ENCODE results near the gene ALDOA. TPM values are rescaled to one million over a fixed set of nuclear protein-coding genes. Genes with fewer than 3 reads are reported as not detected.
"Not testable (repeated sequence)": the region's sequence is repeated elsewhere in the genome, so short reads cannot be mapped to it uniquely, and the experiment has no call there.

ALDOA gene
- total RNA-seq, 4 donors from 2014 or later, result 175 to 905 (median 489) TPM

DNA sequence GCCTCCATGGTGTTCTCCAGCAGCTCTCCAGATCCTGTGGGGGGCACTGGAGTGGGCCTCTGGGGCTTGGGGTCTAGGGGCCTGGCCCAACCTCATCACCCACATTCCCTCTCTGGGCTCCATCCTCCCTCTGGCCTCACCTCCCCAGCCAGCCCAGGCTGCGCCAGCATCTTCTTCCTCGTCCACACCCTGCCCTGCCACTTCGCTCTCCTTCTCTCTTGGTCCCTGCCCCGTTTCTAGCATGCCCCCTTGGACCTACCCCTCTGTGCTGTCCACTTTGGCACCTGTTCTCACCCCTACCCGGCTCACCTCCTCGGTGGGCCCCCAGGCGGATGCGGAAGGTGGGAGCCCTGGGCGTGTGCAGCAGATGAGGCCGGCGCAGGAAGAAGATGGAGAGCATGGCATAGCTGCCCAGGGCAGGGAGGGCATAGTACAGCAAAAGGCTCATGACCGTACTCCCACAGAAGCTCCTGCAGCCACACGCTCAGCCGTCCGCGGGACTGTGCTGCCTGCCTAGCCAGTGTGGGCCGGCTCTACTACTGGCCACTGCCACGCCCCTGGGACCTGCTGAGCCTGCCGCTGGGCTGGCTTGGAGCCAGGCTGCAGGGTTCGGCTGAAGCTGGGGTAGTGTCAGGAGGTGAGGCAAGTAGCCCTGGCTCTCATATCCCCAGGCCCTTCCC is 47.6 kb downstream of the ALDOA start, which contains the start of gene GDPD3:
Gene GDPD3, minus strand, starts transcription at position 507 of the 680 bp plus-strand sequence. Its CDS starts 59 bp downstream, at position 448.
- Histone ChIP-seq H3K9me3 (no peaks in the 10 kb centered on the region), H3K4me3 (no peak within 1 kb of the TSS), H3K27ac (peak within 1 kb of the TSS in 1 of 2 donors; percentile 45), H3K27me3 (no peaks in the 10 kb centered on the region), H3K4me1 (no peaks in the 10 kb centered on the region), H3K36me3 (no peaks in the 10 kb centered on the region)
- DNase-seq, result no peak
- intact Hi-C loops (cut with DNase I; ENCODE audit: low total_unique reads), result no loop called here
- TF ChIP-seq, protein P1, sequence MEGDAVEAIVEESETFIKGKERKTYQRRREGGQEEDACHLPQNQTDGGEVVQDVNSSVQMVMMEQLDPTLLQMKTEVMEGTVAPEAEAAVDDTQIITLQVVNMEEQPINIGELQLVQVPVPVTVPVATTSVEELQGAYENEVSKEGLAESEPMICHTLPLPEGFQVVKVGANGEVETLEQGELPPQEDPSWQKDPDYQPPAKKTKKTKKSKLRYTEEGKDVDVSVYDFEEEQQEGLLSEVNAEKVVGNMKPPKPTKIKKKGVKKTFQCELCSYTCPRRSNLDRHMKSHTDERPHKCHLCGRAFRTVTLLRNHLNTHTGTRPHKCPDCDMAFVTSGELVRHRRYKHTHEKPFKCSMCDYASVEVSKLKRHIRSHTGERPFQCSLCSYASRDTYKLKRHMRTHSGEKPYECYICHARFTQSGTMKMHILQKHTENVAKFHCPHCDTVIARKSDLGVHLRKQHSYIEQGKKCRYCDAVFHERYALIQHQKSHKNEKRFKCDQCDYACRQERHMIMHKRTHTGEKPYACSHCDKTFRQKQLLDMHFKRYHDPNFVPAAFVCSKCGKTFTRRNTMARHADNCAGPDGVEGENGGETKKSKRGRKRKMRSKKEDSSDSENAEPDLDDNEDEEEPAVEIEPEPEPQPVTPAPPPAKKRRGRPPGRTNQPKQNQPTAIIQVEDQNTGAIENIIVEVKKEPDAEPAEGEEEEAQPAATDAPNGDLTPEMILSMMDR (IDR thresholded peaks at IDR 0.05), result no peak
- TF ChIP-seq POLR2A (IDR thresholded peaks at IDR 0.05), result no peak

DNA sequence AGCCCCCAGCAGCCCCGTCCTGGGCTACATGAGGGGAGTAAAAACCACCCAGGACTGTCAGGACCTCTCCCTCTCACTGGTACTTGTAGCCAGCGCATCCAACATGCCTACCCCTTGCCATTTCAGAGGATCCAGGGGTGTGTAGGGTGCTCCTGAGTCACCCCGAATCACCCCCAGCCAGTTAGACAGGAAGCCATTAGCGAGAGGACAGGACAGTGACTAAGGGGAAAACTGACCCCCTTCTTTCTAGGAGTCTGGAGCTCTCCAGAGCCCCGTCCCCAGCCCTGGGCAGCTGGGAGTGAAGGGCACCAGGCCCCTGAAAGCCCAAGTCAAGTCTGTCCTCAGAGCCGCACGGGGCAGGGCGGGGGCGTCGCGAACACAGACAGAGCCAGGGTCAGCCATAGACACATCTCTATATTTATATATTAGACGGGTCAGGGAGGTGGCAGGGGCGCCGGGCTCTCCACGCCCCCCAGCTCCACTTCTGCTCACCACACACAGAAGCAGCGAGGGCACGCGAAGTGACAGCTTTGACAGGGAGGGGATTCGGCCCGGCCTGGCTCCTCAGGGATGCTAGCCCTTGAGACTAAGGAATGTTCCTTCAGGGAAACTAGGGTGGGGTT is 48.3 kb downstream of the ALDOA start:
- H3K4me1 ChIP-seq, result no peaks in the 10 kb centered on the region
- H3K9me3 ChIP-seq, result no peaks in the 10 kb centered on the region
- H3K27me3 ChIP-seq, result no peaks in the 10 kb centered on the region
- no peak overlapping the region for H3K4me3 ChIP-seq
- intact Hi-C loops (cut with DNase I; ENCODE audit: low total_unique reads), result no loop called here
- no peaks in the 10 kb centered on the region for H3K36me3 ChIP-seq
- H3K27ac ChIP-seq, result peak overlapping the region in 1 of 2 donors; percentile 45
- DNase-seq, result no peak
- TF ChIP-seq, protein P1 (IDR thresholded peaks at IDR 0.05), result no peak
- no peak for TF ChIP-seq POLR2A (IDR thresholded peaks at IDR 0.05)

DNA sequence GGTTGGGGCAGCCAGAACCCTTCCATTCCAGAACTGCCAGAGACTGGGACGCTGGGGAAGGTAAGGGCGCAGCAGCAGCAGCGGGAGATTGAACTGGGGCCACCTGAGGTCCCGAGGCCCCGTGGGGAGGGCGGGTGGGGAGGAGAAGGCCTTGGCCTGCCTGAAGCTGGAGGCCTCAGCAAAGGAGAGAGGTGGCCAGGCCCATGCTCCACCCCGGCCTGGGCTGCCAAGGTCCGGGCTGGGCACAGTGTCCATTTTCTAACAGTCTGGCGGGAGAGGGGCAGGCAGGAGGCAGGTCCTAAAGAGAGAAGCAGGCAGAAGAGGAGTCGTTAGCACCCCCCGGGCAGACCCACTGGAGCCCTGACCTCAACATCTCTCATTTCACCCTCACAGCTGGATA is 48.9 kb downstream of the ALDOA start:
- Histone ChIP-seq H3K9me3 (no peaks in the 10 kb centered on the region), H3K4me3 (no peak overlapping the region), H3K27ac (no peak overlapping the region), H3K4me1 (no peaks in the 10 kb centered on the region), H3K36me3 (no peaks in the 10 kb centered on the region), H3K27me3 (no peaks in the 10 kb centered on the region)
- intact Hi-C loops (cut with DNase I; ENCODE audit: low total_unique reads), result no loop called here
- TF ChIP-seq POLR2A (IDR thresholded peaks at IDR 0.05), result no peak
- TF ChIP-seq, protein P1 (IDR thresholded peaks at IDR 0.05), result no peak
- DNase-seq, result no peak

DNA sequence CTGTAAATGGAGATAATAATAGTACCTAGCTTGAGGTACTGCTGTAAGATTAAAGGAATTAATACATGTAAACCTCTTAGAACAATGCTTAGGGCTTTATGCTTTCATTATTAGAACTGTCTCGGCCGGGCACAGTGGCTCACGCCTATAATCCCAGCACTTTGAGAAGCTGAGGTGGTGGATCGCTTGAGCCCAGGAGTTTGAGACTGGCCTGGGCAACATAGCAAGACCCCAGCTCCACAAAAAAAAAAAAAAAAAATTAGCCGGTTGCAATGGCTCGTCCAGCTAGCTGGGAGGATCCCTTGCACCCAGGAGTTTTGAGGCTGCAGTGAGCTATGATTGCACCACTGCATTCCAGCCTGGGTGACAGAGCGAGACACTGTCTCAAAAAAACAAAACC is 49.3 kb downstream of the ALDOA start:
- H3K4me3 ChIP-seq; H3K36me3 ChIP-seq; intact Hi-C loops (cut with DNase I; ENCODE audit: low total_unique reads); DNase-seq; H3K27ac ChIP-seq; H3K27me3 ChIP-seq; H3K4me1 ChIP-seq; H3K9me3 ChIP-seq: not testable (repeated sequence)

DNA sequence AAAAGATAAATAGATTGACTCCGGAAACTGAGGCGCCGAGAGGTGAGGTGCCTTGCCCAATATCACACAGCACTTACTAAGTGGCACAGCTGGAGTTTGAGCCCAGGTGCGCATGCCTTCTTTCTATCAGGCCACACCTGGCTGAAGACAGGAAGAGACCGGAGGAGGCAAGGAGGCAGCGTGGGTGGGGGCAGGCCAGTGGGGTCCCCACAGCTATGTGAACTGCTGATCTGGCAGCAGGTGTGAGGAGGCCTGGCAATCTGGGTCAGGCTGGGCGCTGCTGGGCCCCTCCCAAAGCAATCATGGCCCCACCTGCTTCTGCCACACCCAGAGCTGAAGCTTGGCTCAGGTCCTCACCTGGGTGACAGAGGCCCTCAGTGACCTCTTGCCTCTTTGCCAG is 49.7 kb downstream of the ALDOA start:
- no peak overlapping the region for H3K27ac ChIP-seq
- H3K4me1 ChIP-seq, result no peaks in the 10 kb centered on the region
- intact Hi-C loops (cut with DNase I; ENCODE audit: low total_unique reads), result no loop called here
- no peaks in the 10 kb centered on the region for H3K27me3 ChIP-seq
- DNase-seq, result no peak
- TF ChIP-seq, protein P1 (IDR thresholded peaks at IDR 0.05), result no peak
- no peaks in the 10 kb centered on the region for H3K9me3 ChIP-seq
- H3K36me3 ChIP-seq, result no peaks in the 10 kb centered on the region
- no peak overlapping the region for H3K4me3 ChIP-seq

Measured in uterus (tissue), 4 donors.